Activated T-cell treated with anti-CD3 and anti-CD28 coated beads for 24 hours (primary cell): ENCODE results near the gene SLC25A48.

Experiments
- DNase-seq: peaks from one replicate; pipeline ENCODE4 v3.0.0-alpha.2; 2020; ENCODE audit warnings: low read depth

Gene SLC25A48

DNA sequence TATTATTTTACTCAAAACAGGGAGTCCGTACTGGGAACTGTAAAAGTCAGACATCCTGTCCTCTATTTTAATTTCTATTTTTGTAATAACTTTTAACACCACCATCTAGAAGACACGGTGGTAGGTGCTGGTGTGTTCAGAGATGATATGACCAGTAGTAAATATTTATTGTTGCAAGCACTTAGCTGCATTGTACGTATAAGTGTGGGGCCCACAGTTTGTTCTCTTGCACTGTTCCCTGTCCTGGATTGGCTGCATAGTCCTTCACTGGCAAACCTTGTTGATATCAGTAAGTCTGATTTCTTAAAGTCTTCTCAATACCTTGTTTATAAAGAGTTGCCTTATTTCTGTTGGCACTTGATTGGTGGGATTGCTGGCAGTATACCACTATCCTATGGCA is 85.7 kb downstream of the SLC25A48 start:
- DNase-seq: no peak

DNA sequence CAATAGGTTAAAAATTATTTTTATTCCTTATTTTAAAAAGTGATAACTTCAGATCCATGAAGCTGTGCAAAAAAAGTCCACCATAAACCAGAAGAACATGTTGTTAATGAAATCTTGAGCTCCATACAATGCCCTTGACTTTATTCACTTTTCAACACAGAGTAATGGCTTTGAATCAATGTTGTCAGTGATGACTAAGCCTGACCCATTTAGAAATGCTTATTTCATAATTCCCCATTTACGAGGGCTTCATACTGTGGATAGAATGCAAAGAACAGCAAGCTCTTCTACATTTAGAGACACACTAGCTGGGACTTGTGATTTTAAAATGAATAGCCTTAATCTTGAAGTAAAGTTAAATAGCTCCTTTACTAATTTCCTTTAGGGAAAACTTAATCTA is 86.9 kb downstream of the SLC25A48 start:
- DNase-seq: no peak

DNA sequence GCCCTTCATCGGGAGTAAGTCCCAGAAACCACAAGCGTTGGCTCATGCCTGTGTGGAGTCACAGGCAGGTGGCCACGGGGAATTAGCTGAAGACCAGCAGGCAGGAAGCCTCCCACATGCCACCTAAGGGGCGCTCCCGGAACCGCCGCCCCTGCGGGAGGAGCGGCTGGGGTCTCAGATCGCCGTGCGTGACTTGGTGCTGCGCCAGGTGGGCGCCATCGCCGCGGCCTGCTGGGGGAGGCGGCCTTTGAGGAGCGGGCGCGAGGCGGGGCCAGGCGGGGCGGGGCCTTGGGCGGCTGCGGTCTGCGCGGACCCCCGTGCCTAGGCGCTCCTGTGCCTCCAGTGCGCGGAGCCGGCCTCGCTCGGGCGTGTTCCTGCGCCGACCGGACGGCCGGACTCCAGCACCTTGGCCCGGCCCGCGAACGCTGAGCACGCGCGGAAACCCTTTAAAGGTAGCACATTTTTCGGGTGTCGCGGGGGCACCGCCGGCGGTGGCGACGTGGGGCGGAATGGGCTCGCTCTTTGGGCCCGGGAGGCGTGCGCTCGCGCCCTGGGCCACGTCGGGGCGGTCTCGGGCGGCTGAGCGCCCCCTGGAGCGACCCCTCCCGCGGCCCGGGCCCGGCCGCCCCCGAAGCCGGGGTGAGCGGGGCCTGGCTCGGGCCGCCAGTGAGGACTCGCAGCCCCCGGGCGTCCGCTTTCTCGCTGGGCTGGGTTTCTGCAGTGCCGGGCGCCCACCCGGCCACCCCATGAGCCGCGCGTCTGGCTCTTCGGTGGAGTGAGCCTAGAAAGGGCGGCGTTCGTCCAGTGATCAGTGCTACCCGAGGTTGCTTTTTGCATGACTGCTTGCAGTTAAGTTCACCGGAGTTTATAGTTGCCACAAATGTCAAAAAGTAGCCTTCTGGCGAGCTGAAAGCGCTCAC is 95.8 kb downstream of the SLC25A48 start:
- DNase-seq: no peak

DNA sequence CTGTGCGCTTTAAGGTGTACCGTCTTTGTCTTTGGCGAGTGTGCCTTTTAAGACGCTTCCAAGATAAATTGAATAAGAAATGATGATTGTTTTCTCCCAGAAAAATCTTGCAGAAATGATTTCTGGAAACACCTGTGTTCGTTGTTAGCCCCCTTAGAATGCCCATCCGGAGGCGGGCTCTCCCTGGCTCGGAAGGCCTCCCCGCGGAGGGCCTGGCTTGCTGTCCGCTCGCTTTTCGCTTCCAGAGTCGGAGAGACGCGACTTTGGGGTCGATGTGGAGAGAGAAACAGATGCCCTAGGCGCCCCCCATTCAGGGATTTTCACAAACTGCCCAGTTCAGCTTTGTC is 96.5 kb downstream of the SLC25A48 start:
- DNase-seq: no peak

DNA sequence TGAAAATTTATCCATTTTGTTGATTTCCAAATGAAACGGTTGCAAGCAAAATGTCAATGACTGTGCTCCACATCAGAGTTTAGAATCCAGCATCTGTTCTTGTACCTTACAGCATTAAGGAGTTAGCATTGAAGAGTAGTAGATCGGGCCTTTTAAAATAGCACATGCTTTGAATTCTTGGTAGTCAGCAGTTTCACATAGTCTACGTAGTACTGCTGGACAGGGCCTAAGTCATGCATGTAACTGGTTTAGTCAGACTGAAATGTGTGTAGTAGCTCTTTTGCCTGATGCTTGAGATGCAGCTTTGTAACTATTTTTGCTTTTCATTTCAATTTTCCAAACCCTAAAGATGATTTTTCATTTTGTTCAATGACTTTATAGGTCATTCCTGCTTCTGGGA is 100.5 kb downstream of the SLC25A48 start:
- no peak for DNase-seq

DNA sequence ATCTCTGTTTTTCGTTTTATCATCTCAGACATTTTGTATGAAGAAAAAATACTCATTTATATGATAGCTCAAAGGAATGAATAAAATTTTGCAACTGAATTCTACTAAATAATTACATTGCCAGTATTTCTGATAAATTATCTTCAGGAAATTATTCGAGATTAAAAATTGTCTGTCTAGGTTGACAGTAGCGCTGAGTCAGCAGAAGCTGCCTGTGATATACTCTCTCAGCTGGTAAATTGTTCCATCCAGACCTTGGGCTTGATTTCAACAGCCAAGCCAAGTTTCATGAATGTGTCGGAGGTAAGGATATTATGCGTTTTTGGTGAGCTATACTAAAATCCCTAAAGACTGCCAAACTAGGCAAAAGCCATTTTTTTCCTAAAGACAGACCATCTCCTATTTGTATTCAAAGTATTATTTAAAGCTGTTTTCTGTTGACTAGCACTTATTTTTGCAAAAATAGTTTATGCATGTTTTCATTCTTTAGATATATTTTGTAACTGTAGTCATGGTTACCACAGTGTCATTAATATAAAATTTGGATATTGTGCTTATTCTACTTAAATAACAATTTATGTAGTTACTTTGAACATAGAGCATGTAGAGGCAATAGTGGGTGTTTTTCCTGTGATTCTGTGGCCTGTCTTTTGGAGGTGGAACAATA is 102.9 kb downstream of the SLC25A48 start:
- no peak for DNase-seq
